K562 (cell line): ENCODE measurements around the gene TRAP1. TPM values are rescaled to one million over a fixed set of nuclear protein-coding genes. Genes with fewer than 3 reads are reported as not detected.

Experiments used
- ATAC-seq: fragments of 200-7000 bp; cut with Tn5 transposase; 3 replicates; pipeline ENCODE4 v1.9.1; 2020; ENCODE audit warnings: moderate library complexity
- BruUV-seq: library from RNA; stranded (reverse); fragments of 400-500 nt; replicated peaks from 2 replicates; lab custom pipeline; 2021; lab: Mats Ljungman, UMichigan
- CTCF ChIA-PET: fragments of 300-600 bp; formaldehyde crosslinking; extraction: SDS; loops from one replicate; lab custom pipeline; 2021; ENCODE audit warnings: low intra/inter-chr PET ratio; lab: Yijun Ruan, JAX
- POLR2A ChIA-PET: fragments of 300-600, 350-650 bp; sonication (Branson Sonifier 250); formaldehyde crosslinking; extraction: SDS; loops from one replicate; lab custom pipeline; 2021; ENCODE audit warnings: antibody characterized with exemption, inconsistent platforms; lab: Yijun Ruan, JAX
- DNase-seq, 4 experiments: peaks; one replicate each; pipeline versions ENCODE4 v3.0.0 to v3.0.0-alpha.2; 2011 to 2018; ENCODE audit warnings: low spot score in 3 of 4, mixed read lengths in 3 of 4; ENCODE audit errors: extremely low read depth in 1 of 4
- FAIRE-seq: peaks from 2 replicates; lab custom pipeline; 2011; peaks lifted over from hg19 to GRCh38; lab: Jason Lieb, UNC
- H2AFZ ChIP-seq: 2 replicates; pipeline ENCODE4 v1.6.0; 2011; ENCODE audit warnings: low read depth, low read length, control low read depth, inconsistent platforms
- H3K27ac ChIP-seq: fragments of 200-600 bp; 3 replicates; pipeline ENCODE4 v1.8.0; 2011; ENCODE audit warnings: low read depth, mild to moderate bottlenecking, control low read depth, inconsistent platforms, low read length, moderate library complexity, mixed read lengths; ENCODE audit errors: extremely low read depth
- H3K27me3 ChIP-seq, 2 experiments: fragments of 300-600 bp in 1 of 2; 2 replicates in 1 of 2; 3 replicates in 1 of 2; pipeline versions ENCODE4 v1.6.0 to v1.8.0; 2011; ENCODE audit warnings: inconsistent platforms in 2 of 2, low read length in 2 of 2, mild to moderate bottlenecking in 1 of 2, mixed read lengths in 1 of 2, moderate library complexity in 1 of 2; ENCODE audit not compliant: control insufficient read depth in 2 of 2, insufficient read depth in 2 of 2
- H3K36me3 ChIP-seq: fragments of 300-600 bp; 3 replicates; pipeline ENCODE4 v1.8.0; 2011; ENCODE audit warnings: mild to moderate bottlenecking, low read length, inconsistent platforms; ENCODE audit not compliant: control insufficient read depth, insufficient read depth
- H3K4me1 ChIP-seq, 2 experiments: fragments of 200-600 bp in 1 of 2; replicated peaks in 1 of 2; 2 replicates in 1 of 2; 3 replicates in 1 of 2; pipeline versions ENCODE4 v1.5.1 to v1.8.0; 2011; ENCODE audit warnings: inconsistent platforms in 2 of 2, low read length in 2 of 2, mild to moderate bottlenecking in 1 of 2, mixed read lengths in 1 of 2, moderate library complexity in 1 of 2; ENCODE audit not compliant: control insufficient read depth in 2 of 2, insufficient read depth in 2 of 2
- H3K4me2 ChIP-seq: 2 replicates; pipeline ENCODE4 v1.6.1; 2011; ENCODE audit warnings: low read length, control low read depth, inconsistent platforms, mixed read lengths; ENCODE audit not compliant: insufficient read depth
- H3K4me3 ChIP-seq: fragments of 200-600 bp; sonication (generic), shearing (Covaris generic); 2 replicates; pipeline ENCODE4 v1.5.1; 2016; ENCODE audit warnings: control low read depth, inconsistent platforms
- H3K79me2 ChIP-seq: fragments of 200-600 bp; 3 replicates; pipeline ENCODE4 v1.8.0; 2011; ENCODE audit warnings: low read length, inconsistent platforms; ENCODE audit not compliant: control insufficient read depth, insufficient read depth
- H3K9ac ChIP-seq, 2 experiments: 2 replicates each; pipeline versions ENCODE4 v1.6.0 to v1.6.1; 2011; ENCODE audit warnings: low read depth in 2 of 2, low read length in 2 of 2, control low read depth in 1 of 2, inconsistent platforms in 1 of 2, mild to moderate bottlenecking in 1 of 2, mixed read lengths in 1 of 2; ENCODE audit not compliant: insufficient read depth in 1 of 2
- H3K9me1 ChIP-seq: one replicate; pipeline ENCODE4 v1.6.0; 2011; ENCODE audit warnings: inconsistent platforms, mild to moderate bottlenecking, low read length, moderate library complexity; ENCODE audit not compliant: control insufficient read depth, insufficient read depth
- H3K9me3 ChIP-seq: replicated peaks from 2 replicates; pipeline ENCODE4 v1.5.1; 2011; ENCODE audit warnings: low read depth, low read length, inconsistent platforms; ENCODE audit not compliant: control insufficient read depth, insufficient read depth
- H4K20me1 ChIP-seq: replicated peaks from 2 replicates; pipeline ENCODE4 v1.6.1; 2011; ENCODE audit warnings: low read length, inconsistent platforms, mixed read lengths; ENCODE audit not compliant: control insufficient read depth, insufficient read depth
- E2F4 ChIP-seq: sonication (generic); formaldehyde crosslinking; IDR thresholded peaks from 2 replicates; pipeline ENCODE4 v1.8.0; 2022; ENCODE audit warnings: mild to moderate bottlenecking, low read depth, missing genetic modification reagents
- SRSF3 ChIP-seq: fragments of 200-400 bp; formaldehyde crosslinking; IDR thresholded peaks from 2 replicates; pipeline ENCODE4 v1.6.1; 2016; ENCODE audit warnings: mild to moderate bottlenecking, low read length, moderate library complexity; ENCODE audit not compliant: insufficient read depth
- ZBTB49 ChIP-seq: sonication (generic); formaldehyde crosslinking; IDR thresholded peaks from 2 replicates; pipeline ENCODE4 v1.8.0; 2022; ENCODE audit warnings: missing genetic modification reagents, mild to moderate bottlenecking, borderline replicate concordance
- ZNF146 ChIP-seq: IDR thresholded peaks from one replicate; pipeline ENCODE4 v1.6.1; 2018; ENCODE audit warnings: missing compliant biosample characterization; ENCODE audit not compliant: unreplicated experiment
- WGBS: fragments of 100-300 bp; shearing (Covaris generic); methylation state at CpG from one replicate; pipeline ENCODE4 v1.1.6; 2016; ENCODE audit warnings: low coverage, mixed read lengths; ENCODE audit not compliant: insufficient coverage; ENCODE audit errors: missing lambda C conversion rate; 5-methylcytosine and 5-hydroxymethylcytosine counted together
- in situ Hi-C: fragments of 300-500 bp; cut with MboI; formaldehyde crosslinking; loops from 4 replicates; pipeline ENCODE4 v1.15.0; 2018; ENCODE audit warnings: inconsistent platforms, mixed read lengths
- intact Hi-C: fragments of 100-400 bp; cut with micrococcal nuclease; formaldehyde crosslinking; loops from 2 replicates; pipeline ENCODE4 v1.14.2; 2022
- polyA plus RNA-seq, 8 experiments: library from polyadenylated mRNA; depleted of rRNA in 4 of 8; stranded (reverse) in 5 of 8; unstranded in 3 of 8; fragments of >200 nt; fragmentation: Nextera tagmentation in 2 of 8; fragmentation: Illumina TruSeq in 1 of 8; extraction: Ambion mirVana in 2 of 8; extraction: Trizol in 1 of 8; gene quantifications; 2 replicates each; pipeline versions ENCODE4 v1.2.1 to v1.2.3, GENCODE V29; 2011 to 2014; ENCODE audit warnings: inconsistent platforms in 1 of 8, missing spikeins in 1 of 8
- total RNA-seq, 7 experiments: library from RNA; depleted of rRNA in 6 of 7; stranded (reverse); fragments of >200 nt in 6 of 7; fragmentation: Illumina TruSeq in 2 of 7; extraction: Trizol in 2 of 7; gene quantifications; 2 replicates each; pipeline versions ENCODE4 v1.2.1 to v1.2.3, GENCODE V29; 2011 to 2021; ENCODE audit warnings: low replicate concordance in 1 of 7

TRAP1 gene
- total and polyA plus RNA-seq, 9 of the 15 experiments (the other 6 are each of a cell fraction or from before 2014, with no cell fraction given): 19.1 to 436 (median 301) TPM

- WGBS: 58% methylated on average over 10 of the region's 10 CpGs
- Histone ChIP-seq H3K9me1 (no peaks in the 10 kb centered on the region), H3K9me3 (0 out of 2 replicates have a peak, but pooled peaks cover 1% of the 10 kb centered on the region), H3K4me2 (no peak overlapping the region), H3K4me1 (peaks cover 4 to 16% of the 10 kb centered on the region in 2 experiments; a peak in 3 of 5 replicates)
- POLR2A ChIA-PET: no interaction called here
- in situ Hi-C loops (no loop called here), intact Hi-C loops (no loop called here)
- BruUV-seq: no TSS peak
- TF ChIP-seq ZNF146: peak; percentile 84
- no peak for TF ChIP-seq E2F4 (CRISPR knock-in tag)
- TF ChIP-seq, all 486 proteins: peak for 1
- Histone ChIP-seq H4K20me1 (no peaks in the 10 kb centered on the region), H3K79me2 (peaks cover 7% of the 10 kb centered on the region), H3K4me3 (no peak overlapping the region), H3K27ac (no peak overlapping the region), H3K9ac (no peak overlapping the region), H3K36me3 (peaks cover 6% of the 10 kb centered on the region; the same call in 1 of the 3 replicates), H3K27me3 (no peaks in the 10 kb centered on the region), H2AFZ (no peak overlapping the region)
- DNase-seq (no peak), FAIRE-seq (no peak), ATAC-seq (no peak)
- CTCF ChIA-PET: no interaction called here
Measured at GRCh38 chr16:3722508-3722907, 5.2 kb upstream of the TRAP1 start.

GRCh38 chr16:3720418-3720817 is 3.1 kb upstream of the TRAP1 start:
- TF ChIP-seq SRSF3 (no peak), ZBTB49 (CRISPR knock-in tag) (no peak)
- in situ Hi-C loops (no loop called here), intact Hi-C loops (no loop called here)
- no peak for ATAC-seq
- H4K20me1 ChIP-seq: no peaks in the 10 kb centered on the region
- no peak for FAIRE-seq
- POLR2A ChIA-PET: interaction anchor here (0.7 kb wide), 1 partner anchor 12 kb away, joined by 4 read pairs; no protein-coding TSS in a partner anchor
- no TSS peak for BruUV-seq
- CTCF ChIA-PET: no interaction called here
- no peak overlapping the region for H2AFZ ChIP-seq
- WGBS: 81% methylated on average over 11 of the region's 11 CpGs
- no peak overlapping the region for H3K27ac ChIP-seq
- H3K9me1 ChIP-seq: no peaks in the 10 kb centered on the region
- H3K4me1 ChIP-seq: peaks cover 10 to 20% of the 10 kb centered on the region in 2 experiments
- 0 out of 2 replicates have a peak, but pooled peaks cover 1% of the 10 kb centered on the region for H3K9me3 ChIP-seq
- no peak overlapping the region for H3K4me3 ChIP-seq
- H3K79me2 ChIP-seq: peaks cover 28% of the 10 kb centered on the region
- H3K9ac ChIP-seq: no peak overlapping the region
- H3K4me2 ChIP-seq: no peak overlapping the region
- DNase-seq: no peak
- no peaks in the 10 kb centered on the region for H3K27me3 ChIP-seq
- H3K36me3 ChIP-seq: peaks cover 8% of the 10 kb centered on the region; the same call in 1 of the 3 replicates
